HG03108 (cell line): ENCODE measurements around the gene SLAMF8.

ENCODE experiments used
- ATAC-seq: cut with Tn5 transposase; IDR thresholded peaks from one replicate; pipeline ENCODE4 v1.9.1; 2021; ENCODE audit warnings: moderate library complexity; ENCODE audit not compliant: unreplicated experiment

SLAMF8 gene

DNA sequence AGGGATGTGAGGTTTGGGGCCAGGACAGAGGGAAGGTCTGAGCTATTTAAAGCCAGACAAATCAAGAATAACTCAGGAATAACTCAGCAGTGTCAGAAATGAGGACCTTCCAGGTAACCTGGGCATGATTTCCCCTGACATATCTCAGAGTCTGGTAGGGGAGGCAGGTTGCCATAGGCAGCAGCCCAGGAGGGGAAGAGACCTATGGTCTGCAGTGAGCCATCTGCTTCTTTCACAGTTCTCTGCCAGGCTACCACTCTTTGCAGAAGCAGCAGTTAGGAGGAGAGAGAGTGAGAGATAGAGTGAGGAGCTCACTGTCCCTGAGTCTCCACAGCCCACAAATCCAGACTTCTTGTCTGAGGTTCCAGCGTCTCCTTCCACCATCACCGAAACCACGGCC lies 42.1 kb downstream of the SLAMF8 start:
- no peak for ATAC-seq

DNA sequence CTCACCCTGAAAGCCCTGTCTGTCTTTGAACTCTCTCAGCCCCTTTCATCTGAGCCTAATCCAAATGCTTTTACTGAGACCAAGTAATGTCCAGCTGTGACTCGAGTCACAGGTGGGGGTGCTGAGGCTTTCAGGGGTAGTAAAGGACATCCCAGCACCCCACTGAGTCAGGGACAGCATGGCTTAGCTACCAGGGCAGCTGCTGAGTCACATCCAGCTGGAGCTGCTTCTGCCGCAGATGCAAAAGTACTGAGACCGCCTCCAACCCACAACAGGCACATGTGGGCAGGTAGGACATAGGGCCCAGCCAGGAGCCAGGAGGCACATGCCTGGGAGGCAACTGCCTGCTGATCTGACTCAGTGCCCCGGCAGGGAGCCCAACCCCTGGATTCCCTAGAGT lies 42.5 kb downstream of the SLAMF8 start:
- ATAC-seq, result no peak

DNA sequence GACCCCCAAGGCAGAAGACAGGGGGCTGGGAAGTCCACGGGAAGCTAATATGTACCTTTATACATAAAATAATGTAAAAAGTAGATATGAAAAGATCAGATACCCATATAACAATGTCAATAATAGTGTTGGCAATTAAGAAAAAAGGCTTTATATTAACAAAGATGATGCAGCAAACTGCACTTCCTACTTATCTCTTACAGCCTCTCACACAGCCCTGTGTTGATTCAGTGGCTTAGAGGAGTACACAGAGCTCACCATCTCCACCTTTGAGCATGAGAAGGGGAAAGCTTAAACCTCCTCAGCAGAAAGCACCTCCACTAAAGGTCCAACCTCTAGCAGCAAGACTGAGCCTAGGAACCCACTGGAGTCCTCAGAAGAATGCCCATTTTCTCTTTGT lies 42.9 kb downstream of the SLAMF8 start:
- ATAC-seq, result no peak

DNA sequence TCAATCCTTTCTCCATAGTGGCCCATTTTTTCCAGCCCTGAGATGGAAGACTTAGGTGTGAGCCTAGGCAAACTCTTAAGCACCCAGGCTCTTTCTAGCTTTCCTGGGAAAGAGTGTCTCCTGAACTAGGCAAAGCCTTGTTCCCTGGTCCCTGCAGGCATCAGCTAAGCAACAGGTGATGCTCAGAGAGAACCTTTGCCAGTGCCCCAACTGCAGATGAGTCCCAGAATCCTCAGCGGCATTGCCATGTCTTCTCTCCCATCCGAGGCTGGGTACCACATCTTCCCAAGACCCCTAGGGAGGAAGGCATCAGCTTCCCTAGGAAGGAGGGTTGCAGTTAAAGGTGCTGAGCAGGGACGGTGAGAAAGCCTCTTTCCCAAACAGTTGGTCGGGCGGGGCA lies 44.0 kb downstream of the SLAMF8 start:
- ATAC-seq, result no peak

DNA sequence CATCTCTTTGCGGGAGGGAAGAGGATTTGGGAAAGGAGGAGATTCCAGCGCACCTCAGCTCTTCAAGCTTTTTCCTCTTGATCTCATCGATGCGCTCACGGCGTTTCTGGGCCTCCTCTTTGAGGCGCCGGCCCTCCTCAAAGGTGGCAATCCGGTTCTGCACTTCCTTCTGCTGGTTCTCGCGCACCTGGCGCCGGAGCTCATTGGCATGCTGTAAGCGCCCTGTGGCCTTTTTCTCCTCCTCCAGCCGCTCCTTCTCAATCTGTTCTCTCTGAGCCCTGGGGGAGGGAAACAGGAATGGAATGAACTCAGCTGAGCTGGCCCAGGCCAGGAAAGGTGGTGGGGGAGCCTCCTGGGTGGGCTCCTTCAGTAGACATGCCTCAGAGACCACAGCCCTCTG lies 46.2 kb downstream of the SLAMF8 start:
- no peak for ATAC-seq

DNA sequence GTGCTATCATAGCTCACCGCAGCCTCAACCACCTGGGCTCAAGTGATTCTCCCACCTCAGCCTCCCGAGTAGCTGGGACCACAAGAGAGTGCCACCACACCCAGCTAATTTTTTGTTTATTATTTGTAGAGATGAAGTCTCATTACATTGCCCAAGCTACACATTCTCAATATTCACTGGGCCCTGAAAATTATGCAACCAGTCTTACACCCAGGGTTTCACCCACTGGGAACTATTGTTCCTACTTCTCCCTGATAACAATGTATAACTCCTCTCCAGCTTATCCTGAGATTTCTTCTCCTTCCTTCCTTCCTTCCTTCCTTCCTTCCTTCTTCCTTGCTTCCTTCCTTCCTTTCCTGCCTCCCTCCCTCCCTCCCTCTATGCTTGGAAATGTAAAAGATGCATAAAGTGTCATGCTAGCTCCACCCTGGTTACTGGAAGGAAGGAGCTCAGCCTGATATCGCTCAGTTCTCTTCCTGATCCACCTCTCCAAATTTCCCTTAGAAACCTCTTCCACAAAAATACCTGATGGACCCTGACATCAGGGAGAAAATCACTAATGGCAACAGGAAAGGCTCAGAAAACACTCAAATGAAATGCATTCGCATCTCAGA lies 47.0 kb downstream of the SLAMF8 start:
- no peak for ATAC-seq

DNA sequence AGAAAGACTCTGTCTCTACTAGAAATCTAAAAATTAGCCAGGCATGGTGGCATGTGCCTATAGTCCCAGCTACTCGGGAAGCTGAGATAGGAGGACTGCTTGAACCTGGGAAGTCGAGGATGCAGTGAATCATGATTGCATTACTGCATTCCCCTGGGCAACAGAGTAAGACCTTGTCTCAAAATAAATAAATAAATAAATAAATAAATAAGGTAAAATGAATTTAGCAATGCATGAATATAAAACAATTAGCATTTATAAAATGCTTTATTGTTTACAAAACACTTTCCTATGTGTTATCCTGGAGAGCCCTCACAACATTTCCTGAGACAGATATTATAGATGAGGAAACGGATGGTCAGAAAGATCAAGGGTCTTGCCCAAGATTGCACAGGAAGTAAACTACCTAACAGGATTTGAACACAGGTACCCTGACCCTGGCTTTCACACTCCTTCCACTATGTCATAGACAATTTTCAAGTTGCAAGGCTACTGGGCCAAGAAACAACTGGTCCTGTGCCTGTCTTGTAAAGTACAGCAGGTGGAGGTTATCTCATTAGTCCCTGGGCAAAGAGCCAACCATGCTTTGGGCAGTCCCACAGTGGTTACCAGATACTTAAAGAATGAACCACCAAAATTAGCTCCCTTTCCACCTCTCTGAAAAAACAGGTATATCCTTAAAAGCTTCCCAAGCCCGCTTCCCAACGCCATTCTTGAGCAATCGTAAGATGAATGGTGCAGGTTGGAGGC lies 51.2 kb downstream of the SLAMF8 start:
- no peak for ATAC-seq

DNA sequence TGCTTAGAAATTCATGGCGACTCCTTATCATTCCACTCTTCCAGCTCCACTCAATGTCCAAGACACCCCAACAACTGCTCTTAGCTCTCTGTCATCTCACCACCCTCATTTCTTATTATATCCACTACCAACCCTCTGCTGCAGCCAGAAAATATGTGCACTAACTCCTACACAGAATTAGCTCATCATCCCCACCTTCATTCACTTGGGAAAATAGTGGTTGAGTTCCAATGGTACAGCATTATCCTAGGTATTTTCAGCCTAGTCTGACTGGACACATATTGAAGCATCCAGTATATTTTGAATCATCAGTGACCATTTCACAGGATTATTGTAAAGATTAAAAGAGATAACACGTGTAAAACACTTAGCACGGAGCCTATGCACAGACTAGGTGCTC lies 52.5 kb downstream of the SLAMF8 start:
- no peak for ATAC-seq

DNA sequence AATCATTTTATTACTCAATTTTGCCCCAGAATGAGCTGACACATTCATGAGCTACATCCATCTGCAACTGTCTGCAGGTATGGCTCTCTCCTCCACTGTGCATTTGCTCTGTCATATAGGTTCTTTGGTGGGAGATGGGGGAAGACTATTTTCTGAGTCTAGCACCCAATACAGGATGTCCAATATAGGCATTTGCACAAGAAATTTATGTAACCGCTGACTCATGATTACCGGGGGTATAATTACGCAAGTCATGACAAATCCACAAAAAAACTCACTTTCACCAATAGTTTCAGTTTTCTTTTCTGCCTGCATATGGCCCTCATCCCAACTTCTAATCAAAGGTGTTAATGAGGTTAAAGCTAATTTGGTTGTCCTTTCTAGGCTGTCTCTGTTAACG lies 53.3 kb downstream of the SLAMF8 start:
- ATAC-seq, result no peak

DNA sequence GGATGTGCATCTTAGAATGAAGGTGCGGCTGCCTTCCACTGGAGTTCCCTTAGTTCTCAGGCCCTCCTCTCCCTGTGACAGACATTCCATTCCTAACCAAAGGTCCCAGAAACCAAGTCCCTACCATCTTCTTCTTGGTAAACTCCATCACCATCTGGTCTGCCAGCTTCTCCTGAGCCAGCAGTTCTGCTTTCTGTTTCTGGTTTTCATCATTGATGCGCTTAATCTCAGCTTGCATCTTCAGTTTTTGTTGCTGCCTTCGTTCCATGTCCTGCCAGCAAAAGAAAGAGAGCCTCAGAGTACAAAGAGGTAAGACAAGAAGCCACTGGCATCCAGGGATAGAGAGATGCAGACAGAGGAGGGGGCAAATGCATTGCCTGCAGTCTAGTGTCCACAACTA lies 53.8 kb downstream of the SLAMF8 start:
- no peak for ATAC-seq

DNA sequence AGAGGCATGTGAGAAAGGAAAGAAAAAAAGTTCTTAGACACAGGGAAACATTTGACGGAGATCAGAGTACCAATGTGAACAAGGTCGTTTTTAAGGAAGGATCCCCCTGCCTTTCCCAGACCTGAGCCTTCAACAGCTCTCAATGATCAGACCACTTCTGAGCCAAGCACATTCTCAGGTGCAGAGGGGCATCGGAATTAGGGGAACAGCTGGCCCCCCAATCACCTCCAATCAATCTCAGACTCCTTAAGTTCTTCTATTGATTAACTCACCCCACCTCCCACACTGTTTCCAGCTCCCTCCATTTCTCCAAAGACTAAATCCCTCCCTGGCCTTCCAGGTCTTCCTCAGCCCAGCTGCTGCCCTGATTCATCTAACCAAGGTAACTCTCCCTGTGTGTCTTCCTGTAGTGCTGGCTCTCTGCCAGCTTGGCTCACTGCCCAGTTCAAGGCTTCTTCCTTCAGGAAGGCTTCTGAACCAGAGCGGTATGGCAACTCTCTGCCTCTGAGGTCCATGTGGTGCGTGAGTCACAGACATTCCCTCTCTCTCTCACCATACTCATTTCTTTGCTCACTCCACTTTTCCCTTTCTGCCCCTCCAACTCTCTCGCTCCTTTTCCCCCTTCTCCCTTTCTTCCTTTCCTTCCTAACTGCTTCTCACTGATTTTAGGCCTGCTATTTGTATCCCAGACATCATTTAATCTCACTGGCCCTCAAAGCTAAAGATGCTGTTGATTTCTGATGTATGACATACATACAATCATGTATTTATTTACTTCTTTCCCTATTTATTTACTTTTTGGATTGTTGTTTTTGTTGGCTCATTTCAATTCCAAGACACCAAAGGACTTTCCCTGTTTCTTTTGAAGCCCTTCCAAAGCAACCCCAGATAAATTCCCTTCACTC lies 55.2 kb downstream of the SLAMF8 start:
- no peak for ATAC-seq

DNA sequence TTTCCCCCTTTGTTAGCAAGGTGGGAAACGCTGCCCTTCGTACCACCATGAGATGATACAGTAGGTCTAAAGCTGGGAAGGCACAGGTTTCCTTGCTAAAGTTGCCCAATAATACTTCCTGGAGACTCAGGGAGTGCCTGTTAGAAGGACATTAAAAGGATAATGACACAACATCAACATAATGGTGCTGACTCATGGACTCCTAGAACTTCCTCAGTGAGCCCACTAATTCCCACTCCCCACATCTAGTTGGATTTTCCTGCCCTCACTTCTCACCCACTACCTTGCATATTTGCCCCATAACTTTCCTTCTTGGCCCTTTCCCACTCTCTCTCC lies 55.8 kb downstream of the SLAMF8 start:
- no peak for ATAC-seq

DNA sequence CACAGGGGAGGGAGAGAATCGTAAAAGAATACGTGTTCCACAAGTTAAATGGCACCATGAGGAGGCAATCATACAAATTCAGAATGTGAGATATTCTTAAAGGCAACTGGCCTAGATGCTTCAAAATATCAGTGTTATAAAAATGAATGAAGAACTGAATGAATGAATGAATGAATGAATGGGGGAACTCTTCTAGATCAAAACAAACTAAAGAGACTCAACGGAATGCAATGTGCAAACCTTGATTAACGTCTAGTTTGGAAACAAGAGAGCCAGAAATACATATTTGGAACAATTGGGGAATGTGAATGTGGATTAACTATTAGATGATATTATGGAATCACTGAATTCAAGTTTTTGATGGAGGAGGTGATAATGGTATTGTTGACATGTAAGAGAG lies 56.5 kb downstream of the SLAMF8 start:
- ATAC-seq, result no peak

DNA sequence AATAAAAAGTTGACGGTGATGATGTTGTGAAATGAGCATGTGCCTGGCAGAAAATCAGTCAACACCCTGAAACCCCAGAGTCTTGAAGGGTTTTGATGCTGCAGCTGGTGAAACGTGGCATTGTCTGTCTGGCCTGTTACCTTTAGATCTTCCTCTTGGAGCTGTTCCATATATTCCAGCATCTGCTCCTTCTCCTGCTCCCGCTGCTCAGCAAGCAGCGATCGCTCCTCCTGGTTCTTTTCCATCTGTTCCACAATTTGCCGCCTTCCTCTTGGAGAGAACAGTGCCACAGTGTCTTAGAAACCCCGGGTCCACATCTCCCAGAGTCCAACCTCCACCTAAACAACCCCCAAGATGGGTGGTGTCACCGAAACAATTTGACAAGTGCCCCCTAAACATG lies 57.6 kb downstream of the SLAMF8 start:
- ATAC-seq, result no peak
